GM18508 (cell line): ENCODE data around the gene SHC2.

Experiments used
- ATAC-seq: cut with Tn5 transposase; IDR thresholded peaks from one replicate; pipeline ENCODE4 v1.9.1; 2021; ENCODE audit warnings: moderate number of reproducible peaks; ENCODE audit not compliant: insufficient read depth, unreplicated experiment

Gene SHC2

GRCh38 chr19:472005-472858, 11.4 kb upstream of the SHC2 start:
- ATAC-seq = no peak

GRCh38 chr19:470701-471100, 9.9 kb upstream of the SHC2 start:
- ATAC-seq = no peak

GRCh38 chr19:469833-470232, 9.0 kb upstream of the SHC2 start:
- no peak for ATAC-seq

- ATAC-seq = no peak
These were observed 7.9 kb upstream of the SHC2 start for GRCh38 chr19:468587-469256.

GRCh38 chr19:467554-467953, 6.7 kb upstream of the SHC2 start:
- ATAC-seq = no peak

GRCh38 chr19:465056-465816, 4.4 kb upstream of the SHC2 start:
- no peak for ATAC-seq

- ATAC-seq = no peak
These were observed 3.3 kb upstream of the SHC2 start for GRCh38 chr19:464208-464545.

- no peak for ATAC-seq
These were observed 2.8 kb upstream of the SHC2 start for GRCh38 chr19:463483-464207.

- ATAC-seq = no peak
These were observed 1.1 kb upstream of the SHC2 start for GRCh38 chr19:461721-462551.

- no peak for ATAC-seq
These were observed 915 bp downstream of the SHC2 start for GRCh38 chr19:459724-460511.

GRCh38 chr19:458091-459042, 2.5 kb downstream of the SHC2 start:
- ATAC-seq = no peak

GRCh38 chr19:457636-458035, 3.2 kb downstream of the SHC2 start:
- ATAC-seq = no peak

- no peak for ATAC-seq
These were observed 4.2 kb downstream of the SHC2 start for GRCh38 chr19:456547-457110.

- ATAC-seq = no peak
These were observed 4.8 kb downstream of the SHC2 start for GRCh38 chr19:455851-456546.

GRCh38 chr19:455031-455705, 5.7 kb downstream of the SHC2 start:
- ATAC-seq = no peak

- ATAC-seq = no peak
These were observed 7.2 kb downstream of the SHC2 start for GRCh38 chr19:453606-454005.
